IPS-NIHi7 (cell line): ENCODE results near the gene CEP89.
"Not testable (repeated sequence)": the region's sequence is repeated elsewhere in the genome, so short reads cannot be mapped to it uniquely, and the experiment has no call there.

Experiments used
- DNase-seq: peaks from one replicate; pipeline ENCODE4 v3.0.0; 2012; ENCODE audit warnings: mixed read lengths; ENCODE audit errors: extremely low spot score

The CEP89 gene

DNA sequence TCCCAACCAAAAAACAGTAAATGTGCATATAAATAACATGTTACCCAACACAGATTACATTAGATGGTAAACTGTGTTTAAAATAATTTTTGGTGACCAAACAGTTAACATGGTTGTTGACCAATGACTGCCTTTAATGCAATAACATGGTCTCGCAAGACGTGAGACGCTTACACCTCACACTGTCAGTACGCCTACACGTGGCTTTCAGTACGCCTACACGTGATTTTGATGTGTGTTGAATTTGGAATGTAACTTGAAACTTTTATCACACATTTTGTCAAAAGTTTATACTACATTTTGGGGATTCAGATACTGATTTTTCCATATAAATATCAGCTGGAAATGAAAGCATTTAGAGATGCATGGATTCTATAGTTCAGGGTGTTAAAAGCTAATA, 134.2 kb downstream of the CEP89 start:
- DNase-seq, result no peak

DNA sequence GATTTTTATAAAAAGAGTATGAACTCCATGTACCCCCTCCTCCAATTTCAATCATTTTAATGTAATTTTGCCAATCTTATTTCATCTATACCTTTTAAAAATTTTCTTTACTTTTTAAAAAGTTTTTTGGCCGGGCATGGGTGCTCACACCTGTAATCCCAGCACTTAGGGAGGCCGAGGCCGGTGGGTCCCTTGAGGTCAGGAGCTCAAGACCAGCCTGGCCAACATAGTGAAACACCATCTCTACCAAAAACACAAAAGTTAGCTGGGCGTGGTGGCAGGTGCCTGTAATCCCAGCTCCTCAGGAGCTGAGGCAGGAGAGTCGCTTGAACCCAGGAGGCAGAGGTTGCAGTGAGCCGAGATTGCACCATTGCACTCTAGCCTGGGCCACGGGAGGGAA, 138.4 kb downstream of the CEP89 start:
- not testable (repeated sequence) for DNase-seq

- DNase-seq, result not testable (repeated sequence)
Measured at GRCh38 chr19:32832825-32833224, 138.9 kb downstream of the CEP89 start.

GRCh38 chr19:32832094-32832493, 139.7 kb downstream of the CEP89 start:
- not testable (repeated sequence) for DNase-seq

- no peak for DNase-seq
Measured at GRCh38 chr19:32831611-32832010, 140.1 kb downstream of the CEP89 start.

- DNase-seq, result no peak
Measured at GRCh38 chr19:32830231-32831014, 141.3 kb downstream of the CEP89 start.

- DNase-seq, result no peak
Measured at GRCh38 chr19:32829345-32829896, 142.3 kb downstream of the CEP89 start.

- no peak for DNase-seq
Measured at GRCh38 chr19:32828643-32829344, 143.0 kb downstream of the CEP89 start.

DNA sequence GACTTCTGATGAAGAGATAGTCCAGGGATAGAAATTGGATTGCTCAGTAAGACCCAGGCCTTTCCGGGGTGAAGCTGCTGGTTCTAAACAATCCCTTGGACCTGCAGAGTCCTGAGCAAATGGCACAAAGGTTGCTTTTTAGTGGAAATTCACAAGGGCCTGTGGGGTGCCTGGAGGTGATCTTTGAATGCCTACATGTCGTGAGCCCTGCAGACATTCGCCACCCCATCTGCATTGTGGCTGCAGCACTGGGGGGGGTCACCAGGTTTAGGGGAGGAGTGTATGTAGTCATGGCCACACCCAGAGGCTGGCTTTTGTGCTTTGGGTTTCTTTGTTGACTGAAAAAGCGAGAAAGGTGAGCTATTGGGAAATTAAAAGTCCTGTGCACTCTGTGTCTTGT, 143.6 kb downstream of the CEP89 start:
- DNase-seq, result peak; percentile 47
